H1 (cell line): ENCODE measurements around the gene FHIT. TPM values are rescaled to one million over a fixed set of nuclear protein-coding genes. Genes with fewer than 3 reads are reported as not detected.

Experiments used
- GABPA ChIP-seq: IDR thresholded peaks from 2 replicates; pipeline ENCODE4 v1.6.1; 2011; ENCODE audit warnings: mild to moderate bottlenecking, low read length, moderate library complexity, borderline replicate concordance; ENCODE audit not compliant: insufficient read depth
- JUN ChIP-seq: IDR thresholded peaks from 2 replicates; pipeline ENCODE4 v1.6.1; 2011; ENCODE audit warnings: low read depth, mild to moderate bottlenecking, improper control_type of control experiment, low read length
- JUND ChIP-seq: IDR thresholded peaks from 2 replicates; pipeline ENCODE4 v1.6.1; 2011; ENCODE audit warnings: mild to moderate bottlenecking, improper control_type of control experiment, low read length
- NRF1 ChIP-seq: IDR thresholded peaks from 2 replicates; pipeline ENCODE4 v1.6.1; 2011; ENCODE audit warnings: mild to moderate bottlenecking, low read depth, low read length, improper control_type of control experiment
- POLR2A ChIP-seq, 2 experiments: IDR thresholded peaks; 1 replicate in 1 of 2; 2 replicates in 1 of 2; pipeline ENCODE4 v1.6.1; 2011; ENCODE audit warnings: low read depth in 2 of 2, low read length in 2 of 2, mild to moderate bottlenecking in 2 of 2; ENCODE audit errors: control extremely low read depth in 1 of 2
- RAD21 ChIP-seq, 2 experiments: IDR thresholded peaks in 1 of 2; conservative IDR thresholded peaks in 1 of 2; 2 replicates each; pipeline ENCODE4 v1.6.1; 2011; ENCODE audit warnings: low read depth in 2 of 2, low read length in 2 of 2, improper control_type of control experiment in 1 of 2, inconsistent platforms in 1 of 2, mild to moderate bottlenecking in 1 of 2, moderate library complexity in 1 of 2
- polyA plus RNA-seq, 7 experiments: library from polyadenylated mRNA; depleted of rRNA in 3 of 7; stranded (reverse) in 5 of 7; unstranded in 2 of 7; fragments of >200 nt in 5 of 7; fragments of 200-250 nt in 2 of 7; gene quantifications; 1 replicate in 5 of 7; 2 replicates in 1 of 7; 4 replicates in 1 of 7; pipeline versions ENCODE4 v1.2.1 to v1.2.3, GENCODE V29; 2011 to 2013; ENCODE audit warnings: missing spikeins in 2 of 7, mixed read lengths in 2 of 7
- total RNA-seq: library from RNA; stranded (reverse); fragmentation: NEBNext Ultra II Directional; extraction: Animal tissue kit (Norgen Biotek cat#: 25700); gene quantifications from 2 replicates; pipeline ENCODE4 v1.2.1, GENCODE V29; 2021
- TF ChIP-seq, protein P1 (sequence below): IDR thresholded peaks from 2 replicates; pipeline ENCODE4 v1.6.1; 2011; ENCODE audit warnings: low read depth, mild to moderate bottlenecking, low read length; ENCODE audit not compliant: insufficient read depth

FHIT gene
- total and polyA plus RNA-seq, 2 of the 8 experiments (the other 6 are each of a cell fraction or from before 2014, with no cell fraction given): 1.2 to 3.2 TPM

DNA sequence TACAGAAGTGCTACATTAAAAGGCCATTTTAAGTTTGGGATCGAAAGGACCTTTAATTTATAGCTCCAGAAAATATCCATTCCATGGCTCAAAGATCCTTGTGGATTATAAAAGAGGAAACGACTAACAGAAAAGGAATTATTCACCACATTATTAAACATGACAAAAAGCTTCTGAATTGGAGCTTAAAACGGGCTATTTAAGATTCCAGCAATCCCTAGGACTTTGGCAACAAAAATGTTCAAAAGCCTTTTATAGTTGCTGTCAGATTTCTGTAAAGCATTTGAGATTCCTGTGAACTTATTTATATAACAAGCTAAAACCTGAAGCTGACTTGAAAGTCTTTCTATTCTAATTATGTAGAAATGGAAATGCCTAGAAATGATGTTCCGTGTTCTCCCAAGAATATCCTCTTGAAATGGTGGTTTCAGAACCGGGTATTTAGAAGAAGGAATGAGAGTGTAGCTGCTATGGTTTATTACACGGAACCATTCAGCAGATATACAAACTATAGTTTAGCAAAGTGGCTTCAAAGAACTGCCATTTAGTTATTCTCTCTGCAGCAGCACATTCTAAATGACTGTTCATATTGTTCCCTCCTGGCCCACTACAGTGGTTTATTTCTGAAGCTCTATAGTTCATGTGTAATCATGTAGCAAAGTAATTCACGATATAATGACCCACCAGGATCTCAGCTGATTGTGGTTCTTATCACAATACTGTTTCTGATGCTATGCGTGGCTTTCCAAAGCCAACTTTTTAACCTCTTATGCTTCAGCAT, 961.7 kb downstream of the FHIT start (continued):
- no peak for TF ChIP-seq RAD21 (IDR thresholded peaks at IDR 0.05 in 1 of 2, conservative IDR thresholded peaks at IDR 0.05 in 1 of 2; ENCODE audit: low read depth in 2 of 2, low read length in 2 of 2)
- no peak for TF ChIP-seq POLR2A (IDR thresholded peaks at IDR 0.05; ENCODE audit: control extremely low read depth in 1 of 2, low read depth in 2 of 2, low read length in 2 of 2)
- no peak for TF ChIP-seq JUN
- no peak for TF ChIP-seq JUND
- TF ChIP-seq, protein P1, sequence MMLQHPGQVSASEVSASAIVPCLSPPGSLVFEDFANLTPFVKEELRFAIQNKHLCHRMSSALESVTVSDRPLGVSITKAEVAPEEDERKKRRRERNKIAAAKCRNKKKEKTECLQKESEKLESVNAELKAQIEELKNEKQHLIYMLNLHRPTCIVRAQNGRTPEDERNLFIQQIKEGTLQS: no peak
- TF ChIP-seq NRF1: no peak
- no peak for TF ChIP-seq GABPA
- TF ChIP-seq, all 59 proteins: peak for 0
